MV-4-11 (cell line): ENCODE measurements around the gene WAC.
A peak's percentile ranks its signal among the peaks of the same experiment; 100 is the strongest.
"Not testable (repeated sequence)": the region's sequence is repeated elsewhere in the genome, so short reads cannot be mapped to it uniquely, and the experiment has no call there.

ENCODE experiments used
- DNase-seq: peaks from one replicate; lab custom pipeline; 2025; lab: John Stamatoyannopoulos, UW

WAC gene, protein sequence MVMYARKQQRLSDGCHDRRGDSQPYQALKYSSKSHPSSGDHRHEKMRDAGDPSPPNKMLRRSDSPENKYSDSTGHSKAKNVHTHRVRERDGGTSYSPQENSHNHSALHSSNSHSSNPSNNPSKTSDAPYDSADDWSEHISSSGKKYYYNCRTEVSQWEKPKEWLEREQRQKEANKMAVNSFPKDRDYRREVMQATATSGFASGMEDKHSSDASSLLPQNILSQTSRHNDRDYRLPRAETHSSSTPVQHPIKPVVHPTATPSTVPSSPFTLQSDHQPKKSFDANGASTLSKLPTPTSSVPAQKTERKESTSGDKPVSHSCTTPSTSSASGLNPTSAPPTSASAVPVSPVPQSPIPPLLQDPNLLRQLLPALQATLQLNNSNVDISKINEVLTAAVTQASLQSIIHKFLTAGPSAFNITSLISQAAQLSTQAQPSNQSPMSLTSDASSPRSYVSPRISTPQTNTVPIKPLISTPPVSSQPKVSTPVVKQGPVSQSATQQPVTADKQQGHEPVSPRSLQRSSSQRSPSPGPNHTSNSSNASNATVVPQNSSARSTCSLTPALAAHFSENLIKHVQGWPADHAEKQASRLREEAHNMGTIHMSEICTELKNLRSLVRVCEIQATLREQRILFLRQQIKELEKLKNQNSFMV

GRCh38 chr10:28532337-28533185 lies at the start of gene WAC:
WAC (plus strand) TSS chr10:28533118; CDS start chr10:28533580, 462 bp downstream.
- peak; percentile 86 for DNase-seq

DNA sequence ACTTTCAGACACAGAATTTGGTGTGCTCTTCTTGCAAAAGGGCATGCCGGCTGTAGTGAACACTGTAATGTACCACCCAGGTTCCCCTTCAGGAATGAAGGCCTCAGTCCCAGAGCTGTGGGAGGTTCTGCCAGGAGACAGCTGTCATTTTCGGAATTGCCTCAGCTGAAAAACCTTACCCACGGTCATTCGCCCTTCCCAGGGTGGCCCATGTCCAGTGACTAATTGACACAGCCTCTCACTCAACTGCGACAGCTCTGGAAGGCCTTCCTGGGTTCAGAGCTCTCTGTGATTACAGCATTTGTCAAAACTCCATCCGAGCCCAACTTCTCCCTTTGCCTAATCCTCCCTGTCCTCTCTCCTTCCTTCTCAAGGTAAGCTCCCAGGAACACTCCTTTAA lies 43.7 kb upstream of the WAC start:
- no peak for DNase-seq

- DNase-seq: peak; percentile 65
Measured at GRCh38 chr10:28490256-28490865, 42.6 kb upstream of the WAC start.

GRCh38 chr10:28492116-28492920 lies 40.6 kb upstream of the WAC start:
- peak; percentile 95 for DNase-seq

GRCh38 chr10:28494420-28494819 lies 38.5 kb upstream of the WAC start:
- no peak for DNase-seq

DNA sequence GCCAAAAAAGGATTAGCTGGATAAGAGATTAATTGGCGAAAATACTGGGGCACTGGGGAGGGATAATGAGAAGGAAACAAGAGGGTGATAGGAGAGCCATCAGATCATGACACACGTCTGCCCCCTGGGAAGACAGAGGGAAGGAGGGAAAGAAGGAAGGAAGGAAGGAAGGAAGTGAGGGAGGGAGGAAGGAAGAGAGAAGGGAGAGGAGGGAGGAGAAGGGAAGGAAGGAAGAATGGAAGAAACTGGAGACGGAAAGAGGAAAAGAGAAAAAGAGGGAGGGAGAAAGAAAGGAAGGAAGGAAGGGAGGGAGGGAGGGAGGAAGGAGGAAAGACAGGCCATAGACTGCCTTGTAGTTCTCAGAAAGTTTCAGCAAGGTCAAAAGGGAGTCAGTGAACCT lies 37.8 kb upstream of the WAC start:
- DNase-seq: no peak

- no peak for DNase-seq
Measured at GRCh38 chr10:28496017-28496416, 36.9 kb upstream of the WAC start.

DNA sequence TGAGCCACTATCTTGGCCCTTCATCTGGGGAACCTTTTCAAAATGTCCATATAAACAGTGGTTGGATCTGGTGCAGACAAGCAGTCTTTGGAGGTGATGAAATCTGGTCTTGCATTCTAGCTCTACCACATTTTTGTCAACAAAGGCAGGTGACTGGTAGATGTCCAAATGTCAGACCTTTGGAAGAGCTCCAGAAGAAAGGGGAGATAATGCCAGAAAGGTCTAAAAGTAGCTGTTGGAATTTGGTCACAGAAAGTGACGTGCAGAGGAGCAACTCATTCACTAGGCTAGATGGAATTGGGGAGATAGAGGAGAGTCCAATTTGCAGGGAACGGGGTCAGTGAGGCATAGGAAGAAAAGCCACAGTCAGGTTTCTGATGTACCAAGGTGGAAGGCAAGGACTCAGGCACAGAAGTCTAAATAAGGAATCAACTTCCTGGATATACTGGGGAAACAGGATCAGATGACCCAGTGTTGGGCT lies 36.4 kb upstream of the WAC start:
- no peak for DNase-seq

DNA sequence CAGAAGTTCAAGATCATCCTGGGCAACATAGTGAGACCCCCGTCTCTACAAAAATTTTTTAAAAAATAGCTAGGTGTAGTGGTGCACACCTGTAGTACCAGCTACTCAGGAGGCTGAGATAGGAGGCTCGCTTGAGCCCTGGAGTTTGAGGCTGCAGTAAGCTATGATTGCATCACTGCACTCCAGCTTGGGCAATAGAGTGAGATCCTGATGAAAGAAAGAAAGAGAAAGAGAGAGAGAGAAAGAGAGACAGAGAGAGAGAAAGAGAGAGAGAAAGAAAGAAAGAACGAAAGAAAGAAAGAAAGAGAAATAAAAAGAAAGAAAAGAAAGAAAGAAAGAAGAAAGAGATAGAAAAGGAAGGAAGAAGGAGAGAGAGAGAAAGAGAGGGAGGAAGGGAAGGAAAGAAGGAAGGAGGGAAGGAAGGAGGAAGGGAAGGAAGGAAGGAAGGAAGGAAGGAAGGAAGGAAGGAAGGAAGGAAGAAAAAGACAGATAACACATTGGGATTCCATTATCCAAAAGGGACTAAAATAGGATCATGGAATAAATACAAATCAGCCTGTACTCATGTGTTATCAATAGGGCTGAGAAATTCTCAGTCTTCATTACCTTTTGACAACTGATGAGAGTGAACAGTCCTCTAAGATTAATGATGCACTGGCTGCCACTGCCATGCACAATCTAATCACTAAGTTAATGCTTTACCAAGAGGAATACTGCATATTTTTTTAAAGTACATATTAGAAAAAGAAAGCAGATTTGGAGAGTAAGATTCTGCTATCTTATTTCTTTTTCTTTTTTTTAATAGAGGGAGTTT lies 35.4 kb upstream of the WAC start:
- no peak for DNase-seq

DNA sequence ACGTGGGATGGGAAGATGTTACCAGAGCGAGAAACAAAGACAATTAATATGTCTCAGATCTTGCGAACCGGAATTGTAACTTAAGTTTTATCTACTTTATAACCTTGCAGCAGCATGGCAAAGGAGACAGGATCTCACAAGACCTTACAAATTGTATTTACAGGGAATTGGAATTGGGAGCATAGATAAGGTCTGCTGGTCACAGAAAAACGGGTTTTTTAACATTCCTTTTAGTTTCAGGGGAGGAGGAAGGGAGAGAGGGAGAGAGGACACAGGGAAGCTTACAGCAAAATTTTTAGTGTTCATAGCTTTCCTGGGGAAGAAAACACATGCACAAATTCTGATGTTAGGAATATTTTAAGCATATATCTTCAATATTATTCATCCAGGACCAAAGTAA lies 32.7 kb upstream of the WAC start:
- not testable (repeated sequence) for DNase-seq

GRCh38 chr10:28503114-28503513 lies 29.8 kb upstream of the WAC start:
- DNase-seq: no peak

GRCh38 chr10:28505359-28505959 lies 27.5 kb upstream of the WAC start:
- DNase-seq: peak; percentile 49

DNA sequence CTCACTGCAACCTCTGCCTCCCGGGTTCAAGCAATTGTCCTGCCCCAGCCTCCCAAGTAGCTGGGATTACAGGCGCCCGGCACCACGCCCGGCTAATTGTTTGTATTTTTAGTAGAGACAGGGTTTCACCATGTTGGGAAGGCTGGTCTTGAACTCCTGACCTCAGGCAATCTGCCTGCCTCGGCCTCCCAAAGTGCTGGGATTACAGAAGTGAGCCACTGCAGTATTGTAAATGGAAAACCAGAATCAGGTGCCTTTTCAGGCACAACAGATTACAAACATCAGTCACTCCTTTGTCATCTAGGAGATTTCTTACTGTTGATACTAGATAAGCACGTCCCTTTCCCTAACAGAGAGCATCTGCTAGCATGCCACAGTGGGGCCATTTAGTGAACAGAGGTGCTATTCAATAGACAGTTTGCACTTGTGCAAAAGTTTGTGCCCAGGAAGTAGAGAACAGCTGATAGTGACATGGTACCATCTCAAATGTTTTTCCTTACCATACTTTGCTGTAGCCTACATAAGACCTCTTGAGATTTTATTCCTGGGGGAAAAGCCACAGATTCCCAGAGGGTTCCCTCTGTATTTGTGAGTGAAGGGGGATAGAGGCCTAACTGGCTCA lies 24.5 kb upstream of the WAC start:
- DNase-seq: no peak

- DNase-seq: no peak
Measured at GRCh38 chr10:28509286-28509685, 23.6 kb upstream of the WAC start.

DNA sequence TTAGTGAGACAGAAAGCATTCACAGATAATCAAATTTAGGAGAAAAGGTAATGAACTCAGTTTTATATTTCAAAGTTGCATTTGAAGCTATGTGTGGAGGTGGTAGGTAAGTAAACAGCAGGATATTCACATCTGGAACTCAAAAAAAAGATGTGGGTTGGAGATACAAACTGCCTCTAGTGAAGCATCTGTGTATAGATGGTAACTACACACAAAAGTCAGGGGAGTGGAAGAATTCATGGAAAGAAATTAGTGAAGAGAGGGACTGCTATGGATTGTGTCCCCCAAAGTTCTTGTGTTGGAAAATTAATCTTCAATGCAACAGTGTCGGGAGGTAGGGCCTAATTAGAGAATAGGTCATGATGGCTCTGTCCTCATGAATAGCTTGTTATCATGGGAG lies 18.3 kb upstream of the WAC start:
- no peak for DNase-seq

DNA sequence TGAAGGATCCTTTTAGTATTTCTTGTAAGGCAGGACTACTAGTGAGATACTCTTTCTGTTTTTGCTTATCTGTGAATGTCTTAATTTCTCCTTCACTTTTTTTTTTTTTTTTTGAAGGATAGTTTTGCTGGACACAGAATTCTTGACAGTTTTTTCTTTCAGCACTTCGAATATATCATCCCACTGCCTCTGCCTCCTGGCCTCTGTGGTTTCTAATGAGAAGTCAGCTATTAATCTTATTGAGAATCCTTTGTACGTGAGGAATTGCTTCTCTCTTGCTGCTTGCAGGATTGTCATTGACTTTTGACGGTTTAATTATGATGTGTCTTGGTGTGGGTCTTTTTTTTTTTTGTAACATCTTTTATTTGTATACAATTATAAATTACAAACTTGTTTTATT lies 12.6 kb upstream of the WAC start:
- DNase-seq: no peak

- DNase-seq: not testable (repeated sequence)
Measured at GRCh38 chr10:28520828-28521227, 12.1 kb upstream of the WAC start.

DNA sequence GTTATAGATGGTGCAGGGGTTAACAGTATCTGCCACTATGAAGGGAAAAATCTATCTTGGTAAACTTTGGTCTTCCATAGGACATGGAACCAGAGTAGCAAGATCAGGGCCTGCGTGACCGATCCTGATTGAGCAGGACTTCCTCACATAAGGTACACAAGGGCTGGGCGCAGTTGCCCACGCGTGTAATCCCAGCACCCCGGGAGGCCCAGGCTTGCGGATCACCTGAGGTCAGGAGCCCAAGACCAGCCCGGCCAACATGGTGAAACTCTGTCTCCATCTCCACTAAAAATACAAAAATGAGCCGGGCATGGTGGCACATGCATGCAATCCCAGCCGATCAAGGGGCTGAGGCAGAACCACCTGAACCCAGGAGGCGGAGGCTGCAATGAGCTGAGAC lies 11.0 kb upstream of the WAC start:
- DNase-seq: not testable (repeated sequence)

DNA sequence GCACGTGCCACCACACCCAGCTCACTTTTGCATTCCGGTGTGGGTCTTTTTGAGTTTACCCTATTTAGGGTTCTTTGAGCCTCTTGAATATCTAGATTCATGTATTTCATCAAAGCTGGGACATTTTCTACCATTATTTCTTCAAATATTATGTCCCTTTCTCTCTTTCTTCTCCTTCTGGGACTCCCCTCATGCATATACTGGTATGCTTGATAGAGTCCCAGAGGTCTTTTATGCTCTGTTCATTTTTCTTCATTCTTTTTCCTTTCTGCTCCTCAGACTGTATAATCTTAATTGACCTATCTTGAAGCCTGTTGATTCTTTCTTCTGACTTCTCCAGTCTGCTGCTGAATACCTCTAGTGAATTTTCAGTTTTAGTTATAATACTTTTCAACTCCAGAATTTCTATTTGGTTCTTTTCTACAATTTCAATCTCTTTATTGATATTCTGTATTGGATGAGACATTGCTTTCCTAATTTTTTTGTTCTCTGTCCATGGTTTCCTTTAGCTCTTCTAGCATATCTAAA lies 9.1 kb upstream of the WAC start:
- DNase-seq: no peak
